WTC11 (cell line): ENCODE results near the gene FCHSD2. TPM values are rescaled to one million over a fixed set of nuclear protein-coding genes. Genes with fewer than 3 reads are reported as not detected.

Experiments
- ATAC-seq: fragments of 200-7000 bp; cut with Tn5 transposase; 2 replicates; pipeline ENCODE4 v1.10.0; 2021; ENCODE audit warnings: mild to moderate bottlenecking, moderate library complexity
- CTCF ChIA-PET: fragments of 300-600 bp; sonication (Branson Sonifier 250); formaldehyde crosslinking; loops from one replicate; lab custom pipeline; 2021; ENCODE audit warnings: antibody characterized with exemption; lab: Charles Lee
- POLR2A ChIA-PET: fragments of 350-600 bp; sonication (Branson Sonifier 250); formaldehyde crosslinking; loops from one replicate; lab custom pipeline; 2021; ENCODE audit warnings: antibody characterized with exemption; lab: Charles Lee
- DNase-seq: peaks from one replicate; pipeline ENCODE4 v3.0.0; 2021; ENCODE audit warnings: low spot score
- H3K27ac Mint-ChIP-seq: 2 replicates; pipeline ENCODE4 v1.8.0; 2021; ENCODE audit warnings: mixed read lengths
- H3K27me3 Mint-ChIP-seq: 2 replicates; pipeline ENCODE4 v1.8.0; 2021; ENCODE audit warnings: low read depth, mild to moderate bottlenecking, moderate library complexity, mixed read lengths
- H3K36me3 Mint-ChIP-seq: 2 replicates; pipeline ENCODE4 v1.8.0; 2021; ENCODE audit warnings: mixed read lengths
- H3K4me1 Mint-ChIP-seq: 2 replicates; pipeline ENCODE4 v1.8.0; 2022; ENCODE audit warnings: mixed read lengths
- H3K4me3 Mint-ChIP-seq: 2 replicates; pipeline ENCODE4 v1.8.0; 2021; ENCODE audit warnings: mild to moderate bottlenecking, moderate library complexity, mixed read lengths
- H3K9me3 Mint-ChIP-seq: 2 replicates; pipeline ENCODE4 v1.8.0; 2021; ENCODE audit warnings: mixed read lengths
- CREB1 ChIP-seq: sonication (generic); formaldehyde crosslinking; IDR thresholded peaks from 2 replicates; pipeline ENCODE4 v1.8.0; 2023; ENCODE audit warnings: mild to moderate bottlenecking, missing genetic modification reagents
- FOXJ3 ChIP-seq: sonication (generic); formaldehyde crosslinking; IDR thresholded peaks from 2 replicates; pipeline ENCODE4 v1.9.0; 2021; ENCODE audit warnings: missing genetic modification reagents, mild to moderate bottlenecking, borderline replicate concordance
- FOXK1 ChIP-seq: sonication (generic); formaldehyde crosslinking; IDR thresholded peaks from 2 replicates; pipeline ENCODE4 v1.8.0; 2022; ENCODE audit warnings: mild to moderate bottlenecking, moderate library complexity, missing genetic modification reagents
- FOXP1 ChIP-seq: sonication (generic); formaldehyde crosslinking; IDR thresholded peaks from 2 replicates; pipeline ENCODE4 v1.8.0; 2022; ENCODE audit warnings: missing genetic modification reagents, mild to moderate bottlenecking, moderate library complexity, borderline replicate concordance
- GRHL2 ChIP-seq: fragments of 250-450 bp; sonication (Bioruptor Pico); IDR thresholded peaks from 2 replicates; pipeline ENCODE4 v1.8.0; 2022; ENCODE audit warnings: mild to moderate bottlenecking, moderate library complexity; ENCODE audit not compliant: insufficient replicate concordance, severe bottlenecking
- NR1H2 ChIP-seq: sonication (generic); formaldehyde crosslinking; IDR thresholded peaks from 2 replicates; pipeline ENCODE4 v1.9.0; 2021; ENCODE audit warnings: mild to moderate bottlenecking, moderate library complexity, missing genetic modification reagents
- OVOL2 ChIP-seq: fragments of 250-450 bp; sonication (Bioruptor Pico); IDR thresholded peaks from 2 replicates; pipeline ENCODE4 v1.9.0; 2021; ENCODE audit warnings: mild to moderate bottlenecking, borderline replicate concordance
- PRRX2 ChIP-seq: fragments of 250-450 bp; sonication (Bioruptor Pico); IDR thresholded peaks from 2 replicates; pipeline ENCODE4 v1.8.0; 2021; ENCODE audit warnings: mild to moderate bottlenecking
- ZNF263 ChIP-seq: sonication (generic); formaldehyde crosslinking; IDR thresholded peaks from 2 replicates; pipeline ENCODE4 v1.8.1; 2022; ENCODE audit warnings: low read depth, mild to moderate bottlenecking, moderate library complexity, missing genetic modification reagents
- ZNF317 ChIP-seq: sonication (generic); formaldehyde crosslinking; IDR thresholded peaks from 2 replicates; pipeline ENCODE4 v1.8.1; 2023; ENCODE audit warnings: low read depth, mild to moderate bottlenecking, moderate library complexity, missing genetic modification reagents, borderline replicate concordance
- ZNF671 ChIP-seq: fragments of 250-450 bp; sonication (Bioruptor Pico); IDR thresholded peaks from 2 replicates; pipeline ENCODE4 v1.8.0; 2021; ENCODE audit warnings: mild to moderate bottlenecking
- total RNA-seq: library from RNA; stranded (reverse); gene quantifications from 3 replicates; pipeline ENCODE4 v1.2.3, GENCODE V29; 2021
- TF ChIP-seq, protein P1 (sequence below): fragments of 250-450 bp; sonication (Bioruptor Pico); IDR thresholded peaks from 2 replicates; pipeline ENCODE4 v1.9.0; 2021; ENCODE audit warnings: moderate library complexity, mild to moderate bottlenecking, inconsistent platforms, borderline replicate concordance
- TF ChIP-seq, protein P2 (sequence below): fragments of 250-450 bp; sonication (Bioruptor Pico); IDR thresholded peaks from 2 replicates; pipeline ENCODE4 v1.8.0; 2021; ENCODE audit warnings: mild to moderate bottlenecking
- TF ChIP-seq, protein P3 (sequence below): fragments of 250-450 bp; sonication (Bioruptor Pico); IDR thresholded peaks from 2 replicates; pipeline ENCODE4 v1.9.0; 2021; ENCODE audit warnings: mild to moderate bottlenecking
- TF ChIP-seq, protein P4 (sequence below): sonication (generic); formaldehyde crosslinking; IDR thresholded peaks from 2 replicates; pipeline ENCODE4 v1.8.1; 2022; ENCODE audit warnings: mild to moderate bottlenecking, moderate library complexity, missing genetic modification reagents
- TF ChIP-seq, protein P5 (sequence below): sonication (generic); formaldehyde crosslinking; IDR thresholded peaks from 2 replicates; pipeline ENCODE4 v1.8.1; 2022; ENCODE audit warnings: mild to moderate bottlenecking, missing genetic modification reagents, moderate library complexity, borderline replicate concordance
- TF ChIP-seq, protein P6 (sequence below): sonication (generic); formaldehyde crosslinking; IDR thresholded peaks from 2 replicates; pipeline ENCODE4 v1.8.1; 2023; ENCODE audit warnings: mild to moderate bottlenecking, missing genetic modification reagents, borderline replicate concordance

Gene FCHSD2
- total RNA-seq, 1 experiment from 2014 or later: 10.1 TPM

DNA sequence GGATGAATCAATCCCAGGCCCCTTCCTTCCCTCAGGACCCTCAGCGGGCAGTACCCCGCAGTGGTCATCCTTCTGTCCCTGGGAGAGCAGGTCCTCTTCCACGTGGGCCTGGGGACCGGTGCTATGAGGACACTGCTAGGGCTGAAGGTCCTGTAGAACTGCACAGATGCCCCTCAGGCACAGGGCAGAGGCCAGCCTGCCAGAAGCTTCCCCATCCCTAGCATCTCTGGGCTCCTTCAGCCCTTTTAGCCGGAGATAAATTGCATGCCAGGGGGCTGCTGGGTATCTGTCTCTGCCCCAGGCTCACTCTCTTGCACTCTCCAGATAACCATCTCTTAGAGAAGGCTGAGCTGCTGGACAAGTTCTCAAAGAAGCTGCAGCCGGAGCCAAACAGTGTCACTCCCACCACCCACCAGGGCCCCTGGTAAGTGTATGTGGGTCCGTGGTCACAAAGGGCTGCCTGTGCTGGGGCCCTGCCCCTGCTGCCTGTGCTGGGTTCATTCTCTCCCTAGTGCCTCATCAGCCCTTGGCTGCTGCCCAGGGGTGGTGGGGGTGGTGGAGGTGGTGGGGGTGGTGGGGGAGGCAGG is 325.6 kb downstream of the FCHSD2 start:
- H3K9me3 Mint-ChIP-seq: no peaks in the 10 kb centered on the region
- no peaks in the 10 kb centered on the region; the same call in 1 of the 2 replicates for H3K36me3 Mint-ChIP-seq
- H3K4me3 Mint-ChIP-seq: peak overlapping the region; percentile 22; the same call in 1 of the 2 replicates
- ChIA-PET CTCF (interaction anchor here (1.2 to 1.5 kb wide), 2 partner anchors 91 to 132 kb away, joined by 3 to 5 read pairs; no protein-coding TSS in a partner anchor), POLR2A (interaction anchor here (1.1 kb wide), 1 partner anchor 23 kb away, joined by 3 read pairs; the partner anchor contains the start of gene STARD10)
- peaks cover 35% of the 10 kb centered on the region for H3K27me3 Mint-ChIP-seq
- ATAC-seq (no peak), DNase-seq (no peak)
- no peak overlapping the region for H3K27ac Mint-ChIP-seq
- TF ChIP-seq PRRX2 (CRISPR knock-in tag): no peak
- H3K4me1 Mint-ChIP-seq: peaks cover 41% of the 10 kb centered on the region

DNA sequence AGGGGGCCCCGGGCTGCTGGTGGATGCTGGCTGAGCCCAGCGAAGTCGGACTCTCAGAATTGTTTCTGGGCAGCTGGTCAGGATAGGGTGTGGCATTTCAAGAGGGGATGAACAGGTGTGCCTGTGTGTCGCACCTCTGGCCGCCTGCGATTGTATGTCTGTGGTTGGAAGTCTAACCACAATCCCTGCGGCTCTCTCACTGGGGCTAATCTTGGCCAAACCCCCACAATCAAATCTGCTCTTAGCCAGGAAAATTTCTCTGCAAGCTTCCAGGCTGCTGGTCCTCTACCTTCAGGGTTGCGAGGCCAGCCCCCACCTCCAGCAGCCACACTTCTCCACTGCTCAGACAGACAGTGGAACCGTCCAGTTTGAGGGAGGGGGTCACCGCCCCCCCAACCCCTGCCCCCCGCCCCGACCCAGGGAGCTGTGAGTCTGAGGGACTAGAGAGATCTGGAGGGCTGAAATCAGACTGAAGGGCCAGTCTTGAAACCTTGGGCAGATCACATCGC is 327.0 kb downstream of the FCHSD2 start:
- ATAC-seq: no peak
- H3K27ac Mint-ChIP-seq: peak overlapping the region; percentile 60; the same call in 1 of the 2 replicates
- peaks cover 33% of the 10 kb centered on the region for H3K4me1 Mint-ChIP-seq
- peaks cover 3% of the 10 kb centered on the region; the same call in 1 of the 2 replicates for H3K36me3 Mint-ChIP-seq
- TF ChIP-seq ZNF317 (CRISPR knock-in tag) (no peak), NR1H2 (CRISPR knock-in tag) (no peak), FOXJ3 (no peak), ZNF671 (no peak), ZNF263 (CRISPR knock-in tag) (no peak), FOXP1 (CRISPR knock-in tag) (no peak), FOXK1 (CRISPR knock-in tag) (no peak), CREB1 (CRISPR knock-in tag) (no peak), OVOL2 (CRISPR knock-in tag) (no peak), GRHL2 (CRISPR knock-in tag) (no peak)
- TF ChIP-seq, protein P1, sequence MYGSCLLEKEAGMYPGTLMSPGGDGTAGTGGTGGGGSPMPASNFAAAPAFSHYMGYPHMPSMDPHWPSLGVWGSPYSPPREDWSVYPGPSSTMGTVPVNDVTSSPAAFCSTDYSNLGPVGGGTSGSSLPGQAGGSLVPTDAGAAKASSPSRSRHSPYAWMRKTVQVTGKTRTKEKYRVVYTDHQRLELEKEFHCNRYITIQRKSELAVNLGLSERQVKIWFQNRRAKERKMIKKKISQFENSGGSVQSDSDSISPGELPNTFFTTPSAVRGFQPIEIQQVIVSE (CRISPR knock-in tag): no peak
- TF ChIP-seq, protein P2, sequence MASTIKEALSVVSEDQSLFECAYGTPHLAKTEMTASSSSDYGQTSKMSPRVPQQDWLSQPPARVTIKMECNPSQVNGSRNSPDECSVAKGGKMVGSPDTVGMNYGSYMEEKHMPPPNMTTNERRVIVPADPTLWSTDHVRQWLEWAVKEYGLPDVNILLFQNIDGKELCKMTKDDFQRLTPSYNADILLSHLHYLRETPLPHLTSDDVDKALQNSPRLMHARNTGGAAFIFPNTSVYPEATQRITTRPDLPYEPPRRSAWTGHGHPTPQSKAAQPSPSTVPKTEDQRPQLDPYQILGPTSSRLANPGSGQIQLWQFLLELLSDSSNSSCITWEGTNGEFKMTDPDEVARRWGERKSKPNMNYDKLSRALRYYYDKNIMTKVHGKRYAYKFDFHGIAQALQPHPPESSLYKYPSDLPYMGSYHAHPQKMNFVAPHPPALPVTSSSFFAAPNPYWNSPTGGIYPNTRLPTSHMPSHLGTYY (CRISPR knock-in tag): no peak
- TF ChIP-seq, protein P3, sequence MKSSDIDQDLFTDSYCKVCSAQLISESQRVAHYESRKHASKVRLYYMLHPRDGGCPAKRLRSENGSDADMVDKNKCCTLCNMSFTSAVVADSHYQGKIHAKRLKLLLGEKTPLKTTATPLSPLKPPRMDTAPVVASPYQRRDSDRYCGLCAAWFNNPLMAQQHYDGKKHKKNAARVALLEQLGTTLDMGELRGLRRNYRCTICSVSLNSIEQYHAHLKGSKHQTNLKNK (CRISPR knock-in tag): no peak
- TF ChIP-seq, protein P4, sequence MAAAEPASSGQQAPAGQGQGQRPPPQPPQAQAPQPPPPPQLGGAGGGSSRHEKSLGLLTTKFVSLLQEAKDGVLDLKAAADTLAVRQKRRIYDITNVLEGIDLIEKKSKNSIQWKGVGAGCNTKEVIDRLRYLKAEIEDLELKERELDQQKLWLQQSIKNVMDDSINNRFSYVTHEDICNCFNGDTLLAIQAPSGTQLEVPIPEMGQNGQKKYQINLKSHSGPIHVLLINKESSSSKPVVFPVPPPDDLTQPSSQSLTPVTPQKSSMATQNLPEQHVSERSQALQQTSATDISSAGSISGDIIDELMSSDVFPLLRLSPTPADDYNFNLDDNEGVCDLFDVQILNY (CRISPR knock-in tag): no peak
- TF ChIP-seq, protein P5, sequence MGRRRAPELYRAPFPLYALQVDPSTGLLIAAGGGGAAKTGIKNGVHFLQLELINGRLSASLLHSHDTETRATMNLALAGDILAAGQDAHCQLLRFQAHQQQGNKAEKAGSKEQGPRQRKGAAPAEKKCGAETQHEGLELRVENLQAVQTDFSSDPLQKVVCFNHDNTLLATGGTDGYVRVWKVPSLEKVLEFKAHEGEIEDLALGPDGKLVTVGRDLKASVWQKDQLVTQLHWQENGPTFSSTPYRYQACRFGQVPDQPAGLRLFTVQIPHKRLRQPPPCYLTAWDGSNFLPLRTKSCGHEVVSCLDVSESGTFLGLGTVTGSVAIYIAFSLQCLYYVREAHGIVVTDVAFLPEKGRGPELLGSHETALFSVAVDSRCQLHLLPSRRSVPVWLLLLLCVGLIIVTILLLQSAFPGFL (CRISPR knock-in tag): no peak
- TF ChIP-seq, protein P6, sequence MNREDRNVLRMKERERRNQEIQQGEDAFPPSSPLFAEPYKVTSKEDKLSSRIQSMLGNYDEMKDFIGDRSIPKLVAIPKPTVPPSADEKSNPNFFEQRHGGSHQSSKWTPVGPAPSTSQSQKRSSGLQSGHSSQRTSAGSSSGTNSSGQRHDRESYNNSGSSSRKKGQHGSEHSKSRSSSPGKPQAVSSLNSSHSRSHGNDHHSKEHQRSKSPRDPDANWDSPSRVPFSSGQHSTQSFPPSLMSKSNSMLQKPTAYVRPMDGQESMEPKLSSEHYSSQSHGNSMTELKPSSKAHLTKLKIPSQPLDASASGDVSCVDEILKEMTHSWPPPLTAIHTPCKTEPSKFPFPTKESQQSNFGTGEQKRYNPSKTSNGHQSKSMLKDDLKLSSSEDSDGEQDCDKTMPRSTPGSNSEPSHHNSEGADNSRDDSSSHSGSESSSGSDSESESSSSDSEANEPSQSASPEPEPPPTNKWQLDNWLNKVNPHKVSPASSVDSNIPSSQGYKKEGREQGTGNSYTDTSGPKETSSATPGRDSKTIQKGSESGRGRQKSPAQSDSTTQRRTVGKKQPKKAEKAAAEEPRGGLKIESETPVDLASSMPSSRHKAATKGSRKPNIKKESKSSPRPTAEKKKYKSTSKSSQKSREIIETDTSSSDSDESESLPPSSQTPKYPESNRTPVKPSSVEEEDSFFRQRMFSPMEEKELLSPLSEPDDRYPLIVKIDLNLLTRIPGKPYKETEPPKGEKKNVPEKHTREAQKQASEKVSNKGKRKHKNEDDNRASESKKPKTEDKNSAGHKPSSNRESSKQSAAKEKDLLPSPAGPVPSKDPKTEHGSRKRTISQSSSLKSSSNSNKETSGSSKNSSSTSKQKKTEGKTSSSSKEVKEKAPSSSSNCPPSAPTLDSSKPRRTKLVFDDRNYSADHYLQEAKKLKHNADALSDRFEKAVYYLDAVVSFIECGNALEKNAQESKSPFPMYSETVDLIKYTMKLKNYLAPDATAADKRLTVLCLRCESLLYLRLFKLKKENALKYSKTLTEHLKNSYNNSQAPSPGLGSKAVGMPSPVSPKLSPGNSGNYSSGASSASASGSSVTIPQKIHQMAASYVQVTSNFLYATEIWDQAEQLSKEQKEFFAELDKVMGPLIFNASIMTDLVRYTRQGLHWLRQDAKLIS (CRISPR knock-in tag): no peak
- CTCF ChIA-PET: interaction anchor here (0.9 to 1.6 kb wide), 4 partner anchors 21 to 131 kb away, joined by 3 to 7 read pairs (median 3); partner anchors contain the start of gene STARD10
- H3K27me3 Mint-ChIP-seq: peaks cover 24% of the 10 kb centered on the region
- H3K4me3 Mint-ChIP-seq: peak overlapping the region; percentile 95
- POLR2A ChIA-PET: interaction anchor here (0.6 kb wide), 1 partner anchor 86 kb away, joined by 3 read pairs; no protein-coding TSS in a partner anchor
- no peaks in the 10 kb centered on the region for H3K9me3 Mint-ChIP-seq
- no peak for DNase-seq
